Body of pancreas (tissue), 4 donors: ENCODE results near the gene PRF1. TPM values are rescaled to one million over a fixed set of nuclear protein-coding genes. Genes with fewer than 3 reads are reported as not detected.

Experiments used
- ATAC-seq: fragments of 150-250 bp; one replicate; pipeline ENCODE4 v1.9.1; 2016
- DNase-seq, 4 donors: peaks; one replicate each; pipeline ENCODE4 v3.0.0-alpha.2; 2019
- H3K27ac ChIP-seq, 4 donors: fragments of 200-600 bp; sonication (generic); 1 replicate in 3 of 4; 2 replicates in 1 of 4; pipeline versions ENCODE4 v1.5.1 to v1.6.1; 2016 to 2019; ENCODE audit warnings: mild to moderate bottlenecking in 1 of 4, mixed read lengths in 1 of 4, moderate library complexity in 1 of 4
- H3K27me3 ChIP-seq, 2 donors: fragments of 200-600 bp; sonication (generic); one replicate each; pipeline ENCODE4 v1.6.0; 2016; ENCODE audit warnings: mild to moderate bottlenecking in 1 of 2
- H3K36me3 ChIP-seq, 2 donors: fragments of 200-600 bp; sonication (generic); replicated peaks in 1 of 2; 2 replicates each; pipeline ENCODE4 v1.5.1; 2016; ENCODE audit warnings: low read depth in 2 of 2; ENCODE audit not compliant: insufficient read depth in 1 of 2
- H3K4me1 ChIP-seq: fragments of 200-600 bp; sonication (generic); one replicate; pipeline ENCODE4 v1.6.0; 2016
- H3K4me3 ChIP-seq, 2 donors: fragments of 200-600 bp; sonication (generic); 1 replicate in 1 of 2; 2 replicates in 1 of 2; pipeline ENCODE4 v1.5.1; 2016 to 2019
- H3K9me3 ChIP-seq, 3 donors: fragments of 200-600 bp; sonication (generic); 1 replicate in 2 of 3; 2 replicates in 1 of 3; pipeline ENCODE4 v1.5.1; 2016
- CTCF ChIP-seq, 7 experiments: fragments of 450-650 bp in 4 of 7; fragments of 200-600 bp in 3 of 7; sonication (generic) in 3 of 7; IDR thresholded peaks; one replicate each; pipeline ENCODE4 v1.5.1; 2016 to 2019; ENCODE audit warnings: antibody characterized with exemption in 7 of 7
- POLR2A ChIP-seq, 3 donors: fragments of 450-650 bp; IDR thresholded peaks; one replicate each; pipeline ENCODE4 v1.6.1; 2016; ENCODE audit warnings: antibody characterized with exemption in 3 of 3, mild to moderate bottlenecking in 2 of 3
- WGBS, 2 donors: methylation state at CpG; one replicate each; pipeline ENCODE4 v1.1.5; 2017; 5-methylcytosine and 5-hydroxymethylcytosine counted together
- intact Hi-C: fragments of 100-400 bp; cut with DNase I; formaldehyde crosslinking; loops from one replicate; pipeline ENCODE4 v1.15.1; 2023
- total RNA-seq, 2 donors: library from RNA; depleted of rRNA; stranded (reverse); fragments of >200 nt; gene quantifications; one replicate each; pipeline ENCODE4 v1.1.0, GENCODE V29; 2016

PRF1 gene
- total RNA-seq, 2 donors from 2014 or later, result 2.1 to 6.3 TPM

GRCh38 chr10:70601746-70602145, 795 bp downstream of the PRF1 start:
- H3K4me3 ChIP-seq, result no peak overlapping the region
- H3K27me3 ChIP-seq, result no peaks in the 10 kb centered on the region
- no peak overlapping the region for H3K27ac ChIP-seq
- no peaks in the 10 kb centered on the region for H3K36me3 ChIP-seq
- H3K4me1 ChIP-seq, result no peaks in the 10 kb centered on the region
- TF ChIP-seq POLR2A (IDR thresholded peaks at IDR 0.05), result no peak
- intact Hi-C loops, result no loop called here
- ATAC-seq (no peak), DNase-seq (no peak)
- H3K9me3 ChIP-seq, result no peaks in the 10 kb centered on the region
- 72 to 97% methylated on average over 2 to 3 of the region's 5 CpGs for WGBS, 2 donors

GRCh38 chr10:70600512-70601395, 1.8 kb downstream of the PRF1 start:
- no peak overlapping the region for H3K4me3 ChIP-seq
- DNase-seq (no peak), ATAC-seq (no peak)
- 85% methylated on average over 10 of the region's 24 CpGs for WGBS, 2 donors
- no peaks in the 10 kb centered on the region for H3K27me3 ChIP-seq
- H3K9me3 ChIP-seq, result no peaks in the 10 kb centered on the region
- intact Hi-C loops, result no loop called here
- TF ChIP-seq CTCF (IDR thresholded peaks at IDR 0.05), result no peak
- no peak for TF ChIP-seq POLR2A (IDR thresholded peaks at IDR 0.05)
- H3K27ac ChIP-seq, result no peak overlapping the region
- H3K4me1 ChIP-seq, result no peaks in the 10 kb centered on the region
- H3K36me3 ChIP-seq, result no peaks in the 10 kb centered on the region

GRCh38 chr10:70599791-70600190, 2.8 kb downstream of the PRF1 start:
- TF ChIP-seq CTCF (IDR thresholded peaks at IDR 0.05) (no peak), POLR2A (IDR thresholded peaks at IDR 0.05) (no peak)
- WGBS, 2 donors, result 48 to 72% methylated on average over 3 to 4 of the region's 4 CpGs
- no peaks in the 10 kb centered on the region for H3K4me1 ChIP-seq
- intact Hi-C loops, result no loop called here
- H3K4me3 ChIP-seq, result no peak overlapping the region
- no peaks in the 10 kb centered on the region for H3K36me3 ChIP-seq
- no peak overlapping the region for H3K27ac ChIP-seq
- DNase-seq (no peak), ATAC-seq (no peak)
- H3K27me3 ChIP-seq, result no peaks in the 10 kb centered on the region
- H3K9me3 ChIP-seq, result no peaks in the 10 kb centered on the region

GRCh38 chr10:70599319-70599718, 3.2 kb downstream of the PRF1 start:
- ATAC-seq, result no peak
- H3K36me3 ChIP-seq, result no peaks in the 10 kb centered on the region
- no peaks in the 10 kb centered on the region for H3K27me3 ChIP-seq
- no peaks in the 10 kb centered on the region for H3K4me1 ChIP-seq
- TF ChIP-seq CTCF (IDR thresholded peaks at IDR 0.05) (no peak), POLR2A (IDR thresholded peaks at IDR 0.05) (no peak)
- intact Hi-C loops, result no loop called here
- WGBS, 2 donors, result 81% methylated on average over 8 of the region's 8 CpGs
- no peak overlapping the region for H3K27ac ChIP-seq
- no peak overlapping the region for H3K4me3 ChIP-seq
- DNase-seq, result no peak
- H3K9me3 ChIP-seq, result no peaks in the 10 kb centered on the region

GRCh38 chr10:70598857-70599295, 3.7 kb downstream of the PRF1 start:
- Histone ChIP-seq H3K9me3 (no peaks in the 10 kb centered on the region), H3K36me3 (no peaks in the 10 kb centered on the region), H3K4me1 (no peaks in the 10 kb centered on the region), H3K27me3 (no peaks in the 10 kb centered on the region), H3K4me3 (no peak overlapping the region), H3K27ac (no peak overlapping the region)
- ATAC-seq, result no peak
- intact Hi-C loops, result no loop called here
- no peak for TF ChIP-seq POLR2A (IDR thresholded peaks at IDR 0.05)
- no peak for TF ChIP-seq CTCF (IDR thresholded peaks at IDR 0.05)
- 77 to 79% methylated on average over 16 of the region's 16 CpGs for WGBS, 2 donors
- DNase-seq, result no peak
